Liver (tissue), 3 donors: ENCODE measurements around the gene CACNA1I.

Source experiments
- CTCF ChIP-seq: fragments of 150-350 bp; IDR thresholded peaks from 2 replicates; pipeline ENCODE4 v1.5.1; 2017; ENCODE audit warnings: improper control_type of control experiment, low read depth, low read length; ENCODE audit not compliant: missing input control
- EGR1 ChIP-seq, 2 donors: IDR thresholded peaks; 2 replicates each; pipeline ENCODE4 v1.6.1; 2016 to 2018; ENCODE audit warnings: antibody characterized with exemption in 2 of 2, low read depth in 2 of 2
- FOXA1 ChIP-seq: IDR thresholded peaks from 2 replicates; pipeline ENCODE4 v1.6.1; 2016; ENCODE audit warnings: antibody characterized with exemption
- GABPA ChIP-seq, 2 donors: IDR thresholded peaks in 1 of 2; conservative IDR thresholded peaks in 1 of 2; 2 replicates each; pipeline ENCODE4 v1.6.1; 2016; ENCODE audit warnings: antibody characterized with exemption in 2 of 2, mild to moderate bottlenecking in 1 of 2, moderate library complexity in 1 of 2
- JUND ChIP-seq, 2 donors: IDR thresholded peaks; 2 replicates each; pipeline ENCODE4 v1.6.1; 2016; ENCODE audit warnings: antibody characterized with exemption in 2 of 2
- MAX ChIP-seq: IDR thresholded peaks from 2 replicates; pipeline ENCODE4 v1.6.1; 2016; ENCODE audit warnings: antibody characterized with exemption
- SP1 ChIP-seq: IDR thresholded peaks from 2 replicates; pipeline ENCODE4 v1.6.1; 2018; ENCODE audit warnings: antibody characterized with exemption, mild to moderate bottlenecking
- YY1 ChIP-seq: IDR thresholded peaks from 2 replicates; pipeline ENCODE4 v1.6.1; 2016; ENCODE audit warnings: antibody characterized with exemption, mild to moderate bottlenecking
- TF ChIP-seq, protein P1 (sequence below): IDR thresholded peaks from 2 replicates; pipeline ENCODE4 v1.6.1; 2016; ENCODE audit warnings: antibody characterized with exemption, mild to moderate bottlenecking
- TF ChIP-seq, protein P2 (sequence below): IDR thresholded peaks from 2 replicates; pipeline ENCODE4 v1.6.1; 2016; ENCODE audit warnings: antibody characterized with exemption
- donor health status: healthy.
- donor health status: healthy.

DNA sequence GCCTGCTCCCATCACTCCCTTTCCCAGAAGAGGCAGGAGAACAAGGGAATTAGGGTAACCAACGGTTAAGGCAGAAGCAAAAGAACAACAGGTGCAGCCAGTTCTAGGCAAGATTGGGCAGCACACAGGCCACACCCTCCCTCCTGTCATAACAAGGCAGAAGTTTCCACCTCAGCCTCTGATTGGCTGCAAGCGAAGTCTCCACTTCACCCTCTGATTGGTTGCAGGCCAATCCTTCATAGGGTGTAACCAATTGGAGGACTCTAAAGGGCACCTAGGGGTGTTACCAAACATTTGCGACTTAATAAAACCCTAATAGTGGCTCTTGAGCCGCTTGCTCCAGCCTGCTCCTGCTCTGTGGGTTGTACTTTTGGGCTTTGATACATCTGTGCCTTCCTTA lies 153.8 kb downstream of the CACNA1I start:
- TF ChIP-seq CTCF (no peak), MAX (no peak), SP1 (no peak), YY1 (no peak), GABPA (IDR thresholded peaks at IDR 0.05 in 1 of 2, conservative IDR thresholded peaks at IDR 0.05 in 1 of 2) (no peak), JUND (IDR thresholded peaks at IDR 0.05) (no peak), FOXA1 (no peak), EGR1 (IDR thresholded peaks at IDR 0.05; ENCODE audit: low read depth in 2 of 2) (no peak)
- TF ChIP-seq, protein P1, sequence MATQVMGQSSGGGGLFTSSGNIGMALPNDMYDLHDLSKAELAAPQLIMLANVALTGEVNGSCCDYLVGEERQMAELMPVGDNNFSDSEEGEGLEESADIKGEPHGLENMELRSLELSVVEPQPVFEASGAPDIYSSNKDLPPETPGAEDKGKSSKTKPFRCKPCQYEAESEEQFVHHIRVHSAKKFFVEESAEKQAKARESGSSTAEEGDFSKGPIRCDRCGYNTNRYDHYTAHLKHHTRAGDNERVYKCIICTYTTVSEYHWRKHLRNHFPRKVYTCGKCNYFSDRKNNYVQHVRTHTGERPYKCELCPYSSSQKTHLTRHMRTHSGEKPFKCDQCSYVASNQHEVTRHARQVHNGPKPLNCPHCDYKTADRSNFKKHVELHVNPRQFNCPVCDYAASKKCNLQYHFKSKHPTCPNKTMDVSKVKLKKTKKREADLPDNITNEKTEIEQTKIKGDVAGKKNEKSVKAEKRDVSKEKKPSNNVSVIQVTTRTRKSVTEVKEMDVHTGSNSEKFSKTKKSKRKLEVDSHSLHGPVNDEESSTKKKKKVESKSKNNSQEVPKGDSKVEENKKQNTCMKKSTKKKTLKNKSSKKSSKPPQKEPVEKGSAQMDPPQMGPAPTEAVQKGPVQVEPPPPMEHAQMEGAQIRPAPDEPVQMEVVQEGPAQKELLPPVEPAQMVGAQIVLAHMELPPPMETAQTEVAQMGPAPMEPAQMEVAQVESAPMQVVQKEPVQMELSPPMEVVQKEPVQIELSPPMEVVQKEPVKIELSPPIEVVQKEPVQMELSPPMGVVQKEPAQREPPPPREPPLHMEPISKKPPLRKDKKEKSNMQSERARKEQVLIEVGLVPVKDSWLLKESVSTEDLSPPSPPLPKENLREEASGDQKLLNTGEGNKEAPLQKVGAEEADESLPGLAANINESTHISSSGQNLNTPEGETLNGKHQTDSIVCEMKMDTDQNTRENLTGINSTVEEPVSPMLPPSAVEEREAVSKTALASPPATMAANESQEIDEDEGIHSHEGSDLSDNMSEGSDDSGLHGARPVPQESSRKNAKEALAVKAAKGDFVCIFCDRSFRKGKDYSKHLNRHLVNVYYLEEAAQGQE, result no peak
- TF ChIP-seq, protein P2, sequence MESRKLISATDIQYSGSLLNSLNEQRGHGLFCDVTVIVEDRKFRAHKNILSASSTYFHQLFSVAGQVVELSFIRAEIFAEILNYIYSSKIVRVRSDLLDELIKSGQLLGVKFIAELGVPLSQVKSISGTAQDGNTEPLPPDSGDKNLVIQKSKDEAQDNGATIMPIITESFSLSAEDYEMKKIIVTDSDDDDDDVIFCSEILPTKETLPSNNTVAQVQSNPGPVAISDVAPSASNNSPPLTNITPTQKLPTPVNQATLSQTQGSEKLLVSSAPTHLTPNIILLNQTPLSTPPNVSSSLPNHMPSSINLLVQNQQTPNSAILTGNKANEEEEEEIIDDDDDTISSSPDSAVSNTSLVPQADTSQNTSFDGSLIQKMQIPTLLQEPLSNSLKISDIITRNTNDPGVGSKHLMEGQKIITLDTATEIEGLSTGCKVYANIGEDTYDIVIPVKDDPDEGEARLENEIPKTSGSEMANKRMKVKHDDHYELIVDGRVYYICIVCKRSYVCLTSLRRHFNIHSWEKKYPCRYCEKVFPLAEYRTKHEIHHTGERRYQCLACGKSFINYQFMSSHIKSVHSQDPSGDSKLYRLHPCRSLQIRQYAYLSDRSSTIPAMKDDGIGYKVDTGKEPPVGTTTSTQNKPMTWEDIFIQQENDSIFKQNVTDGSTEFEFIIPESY, result no peak
